OCI-LY3 (cell line): ENCODE results near the gene RBCK1.

ENCODE experiments used
- H2AFZ ChIP-seq: fragments of 200-600, 300-600 bp; shearing (Covaris generic); 2 replicates; pipeline ENCODE4 v1.6.0; 2014; ENCODE audit warnings: antibody characterized with exemption, low read depth, low read length
- H3K27ac ChIP-seq: fragments of 200-600, 300-600 bp; sonication (generic); 2 replicates; pipeline ENCODE4 v1.5.1; 2014; ENCODE audit warnings: mild to moderate bottlenecking, low read length, moderate library complexity, mixed read lengths
- H3K27me3 ChIP-seq: fragments of 200-600, 300-600 bp; sonication (generic); 2 replicates; pipeline ENCODE4 v1.6.1; 2014; ENCODE audit warnings: low read depth, low read length, mixed read lengths
- H3K36me3 ChIP-seq: fragments of 200-600, 300-600 bp; sonication (generic); replicated peaks from 2 replicates; pipeline ENCODE3; 2014; ENCODE audit warnings: low read depth, low read length, mixed read lengths
- H3K4me1 ChIP-seq: fragments of 300-600, 200-600 bp; sonication (generic); 2 replicates; pipeline ENCODE4 v1.6.1; 2014; ENCODE audit warnings: low read length, mixed read lengths
- H3K4me2 ChIP-seq: fragments of 200-600, 300-600 bp; sonication (generic); 2 replicates; pipeline ENCODE4 v1.6.1; 2014; ENCODE audit warnings: low read length, mixed read lengths
- H3K4me3 ChIP-seq: fragments of 300-600, 200-600 bp; sonication (generic); 2 replicates; pipeline ENCODE4 v1.5.1; 2014; ENCODE audit warnings: antibody characterized with exemption, mild to moderate bottlenecking, low read length, moderate library complexity
- H3K79me2 ChIP-seq: fragments of 300-600, 200-600 bp; shearing (Covaris generic); 2 replicates; pipeline ENCODE4 v1.6.1; 2014; ENCODE audit warnings: mild to moderate bottlenecking, low read length, mixed read lengths
- H3K9ac ChIP-seq: fragments of 300-600, 200-600 bp; shearing (Covaris generic); 2 replicates; pipeline ENCODE4 v1.6.0; 2014; ENCODE audit warnings: mild to moderate bottlenecking, low read length, moderate library complexity
- H3K9me3 ChIP-seq: fragments of 200-600, 300-600 bp; shearing (Covaris generic); 2 replicates; pipeline ENCODE4 v1.6.1; 2014; ENCODE audit warnings: low read length, mixed read lengths; ENCODE audit not compliant: insufficient read depth
- H4K20me1 ChIP-seq: fragments of 200-600, 300-600 bp; sonication (generic); 2 replicates; pipeline ENCODE4 v1.6.1; 2016; ENCODE audit warnings: low read length, mixed read lengths; ENCODE audit not compliant: insufficient read depth
- EZH2phosphoT487 ChIP-seq: fragments of 200-600 bp; shearing (Covaris generic); IDR thresholded peaks from 2 replicates; pipeline ENCODE4 v1.6.1; 2018; ENCODE audit warnings: antibody characterized with exemption, mixed run types, low read depth
- TF ChIP-seq, protein P1 (sequence below): fragments of 200-600, 300-600 bp; sonication (generic); IDR thresholded peaks from 2 replicates; pipeline ENCODE4 v1.5.1; 2014; ENCODE audit warnings: antibody characterized with exemption, low read length, low read depth

Gene RBCK1

DNA sequence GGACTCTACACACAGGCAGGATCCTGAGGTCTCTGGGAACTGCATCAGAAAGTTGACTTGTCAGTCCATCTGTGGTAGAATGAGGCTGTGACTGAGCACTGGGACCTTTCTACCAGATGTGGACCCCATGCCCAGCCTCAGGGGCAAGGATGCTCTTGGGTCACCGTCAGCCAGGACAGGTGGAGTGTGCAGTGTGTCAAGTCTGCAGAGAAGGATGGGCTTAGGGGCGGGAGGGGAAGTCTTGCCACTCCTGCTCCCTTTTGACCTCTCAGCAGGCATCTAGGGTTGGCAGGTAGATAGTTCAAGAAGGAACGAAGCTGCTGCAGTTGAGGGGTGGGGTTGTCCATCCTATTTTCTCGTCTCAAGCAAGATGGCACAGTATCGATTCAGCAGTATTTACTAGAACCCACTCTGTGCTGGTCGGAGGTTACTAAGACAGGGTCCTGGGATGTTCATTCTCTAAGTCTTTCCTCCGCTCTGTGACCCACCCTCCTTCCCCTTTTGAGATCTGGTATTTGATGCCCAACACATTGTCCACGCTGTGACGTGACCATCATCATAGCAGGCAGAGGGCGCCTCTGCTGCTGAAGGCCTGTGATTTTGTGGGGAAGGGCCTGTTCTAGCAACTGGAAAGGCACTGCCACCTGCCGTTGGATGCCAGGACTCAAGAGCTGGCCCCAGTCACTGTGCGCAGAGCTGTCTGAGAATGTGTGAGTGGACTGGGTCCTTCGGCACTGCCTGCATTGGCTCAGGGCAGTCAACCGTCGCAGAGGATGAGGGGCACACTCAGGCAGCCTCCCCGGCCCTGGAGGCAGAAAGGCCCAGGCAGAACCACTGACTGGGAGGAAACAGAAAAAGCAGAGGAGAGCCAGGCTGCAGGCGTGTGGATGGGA, 23.2 kb downstream of the RBCK1 start:
- Histone ChIP-seq H4K20me1 (no peaks in the 10 kb centered on the region), H3K79me2 (no peaks in the 10 kb centered on the region), H3K27me3 (no peaks in the 10 kb centered on the region), H3K27ac (no peak overlapping the region), H3K4me2 (no peak overlapping the region), H3K4me1 (peaks cover 14% of the 10 kb centered on the region), H3K9ac (no peak overlapping the region), H3K9me3 (no peaks in the 10 kb centered on the region), H2AFZ (no peak overlapping the region), H3K4me3 (no peak overlapping the region), H3K36me3 (peaks cover 50% of the 10 kb centered on the region)
- TF ChIP-seq, protein P1, sequence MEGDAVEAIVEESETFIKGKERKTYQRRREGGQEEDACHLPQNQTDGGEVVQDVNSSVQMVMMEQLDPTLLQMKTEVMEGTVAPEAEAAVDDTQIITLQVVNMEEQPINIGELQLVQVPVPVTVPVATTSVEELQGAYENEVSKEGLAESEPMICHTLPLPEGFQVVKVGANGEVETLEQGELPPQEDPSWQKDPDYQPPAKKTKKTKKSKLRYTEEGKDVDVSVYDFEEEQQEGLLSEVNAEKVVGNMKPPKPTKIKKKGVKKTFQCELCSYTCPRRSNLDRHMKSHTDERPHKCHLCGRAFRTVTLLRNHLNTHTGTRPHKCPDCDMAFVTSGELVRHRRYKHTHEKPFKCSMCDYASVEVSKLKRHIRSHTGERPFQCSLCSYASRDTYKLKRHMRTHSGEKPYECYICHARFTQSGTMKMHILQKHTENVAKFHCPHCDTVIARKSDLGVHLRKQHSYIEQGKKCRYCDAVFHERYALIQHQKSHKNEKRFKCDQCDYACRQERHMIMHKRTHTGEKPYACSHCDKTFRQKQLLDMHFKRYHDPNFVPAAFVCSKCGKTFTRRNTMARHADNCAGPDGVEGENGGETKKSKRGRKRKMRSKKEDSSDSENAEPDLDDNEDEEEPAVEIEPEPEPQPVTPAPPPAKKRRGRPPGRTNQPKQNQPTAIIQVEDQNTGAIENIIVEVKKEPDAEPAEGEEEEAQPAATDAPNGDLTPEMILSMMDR = peak; percentile 62
- no peak for TF ChIP-seq EZH2phosphoT487

DNA sequence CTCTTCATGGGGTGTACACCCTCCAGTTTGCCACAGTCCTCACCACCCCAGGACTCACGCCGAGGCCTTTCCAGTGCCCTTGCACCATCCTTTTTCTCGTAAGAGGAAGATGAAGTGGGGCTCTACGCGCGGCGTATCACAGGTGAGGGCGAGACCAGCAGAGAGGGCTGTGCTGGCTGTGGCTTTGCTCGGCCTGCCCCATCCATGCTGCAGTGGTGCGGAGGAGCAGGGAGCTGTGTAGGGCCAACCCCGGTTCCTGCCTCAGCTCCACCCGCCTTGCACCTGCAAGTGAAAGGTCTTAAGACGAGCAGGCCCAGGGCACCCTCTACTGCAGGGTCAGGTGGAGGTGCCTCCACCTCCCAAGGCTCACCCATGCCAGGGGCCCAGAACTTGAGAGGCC, 24.1 kb downstream of the RBCK1 start:
- Histone ChIP-seq H3K27ac (no peak overlapping the region), H3K4me3 (no peak overlapping the region), H3K27me3 (no peaks in the 10 kb centered on the region), H3K9ac (no peak overlapping the region), H3K79me2 (no peaks in the 10 kb centered on the region), H3K9me3 (no peaks in the 10 kb centered on the region), H3K4me1 (peaks cover 14% of the 10 kb centered on the region), H3K36me3 (peaks cover 53% of the 10 kb centered on the region), H4K20me1 (no peaks in the 10 kb centered on the region), H2AFZ (no peak overlapping the region), H3K4me2 (no peak overlapping the region)
- TF ChIP-seq EZH2phosphoT487 = no peak
- TF ChIP-seq, protein P1 = no peak

DNA sequence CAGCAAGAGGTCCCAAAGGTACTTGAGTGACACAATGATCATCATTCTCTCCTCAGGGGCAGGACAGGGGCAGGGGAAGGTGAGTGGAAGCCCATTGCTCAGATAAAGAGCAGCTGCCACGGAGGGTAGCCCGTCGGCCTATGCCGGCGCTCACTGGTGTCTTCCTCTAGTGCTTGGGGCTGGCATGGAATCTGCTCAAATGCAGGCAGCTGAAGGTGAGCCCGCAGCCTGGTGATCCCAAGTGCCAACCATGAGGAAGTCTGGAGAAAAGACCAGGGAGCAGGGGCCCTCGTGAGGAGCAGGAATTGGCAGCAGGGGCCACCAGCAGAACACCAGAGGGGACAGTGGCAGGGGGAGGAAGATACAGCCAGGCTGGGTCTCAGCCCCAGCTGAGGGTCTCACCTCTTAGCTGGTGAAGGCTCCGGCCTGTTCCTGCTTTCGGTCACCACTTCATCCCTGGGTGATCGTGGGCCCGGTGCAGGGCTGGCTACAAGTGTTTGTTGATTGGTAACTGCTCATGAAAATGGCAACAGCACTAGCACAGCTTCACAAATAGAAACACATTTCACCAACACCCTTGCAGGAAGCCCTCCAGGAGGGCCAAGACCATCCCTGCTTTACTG, 24.7 kb downstream of the RBCK1 start:
- Histone ChIP-seq H3K4me2 (no peak overlapping the region), H3K27ac (peak overlapping the region; percentile 64), H3K9me3 (no peaks in the 10 kb centered on the region), H2AFZ (no peak overlapping the region), H3K9ac (no peak overlapping the region), H3K79me2 (no peaks in the 10 kb centered on the region), H4K20me1 (no peaks in the 10 kb centered on the region), H3K36me3 (peaks cover 51% of the 10 kb centered on the region), H3K27me3 (no peaks in the 10 kb centered on the region), H3K4me3 (no peak overlapping the region), H3K4me1 (peaks cover 14% of the 10 kb centered on the region)
- TF ChIP-seq, protein P1 = no peak
- no peak for TF ChIP-seq EZH2phosphoT487

DNA sequence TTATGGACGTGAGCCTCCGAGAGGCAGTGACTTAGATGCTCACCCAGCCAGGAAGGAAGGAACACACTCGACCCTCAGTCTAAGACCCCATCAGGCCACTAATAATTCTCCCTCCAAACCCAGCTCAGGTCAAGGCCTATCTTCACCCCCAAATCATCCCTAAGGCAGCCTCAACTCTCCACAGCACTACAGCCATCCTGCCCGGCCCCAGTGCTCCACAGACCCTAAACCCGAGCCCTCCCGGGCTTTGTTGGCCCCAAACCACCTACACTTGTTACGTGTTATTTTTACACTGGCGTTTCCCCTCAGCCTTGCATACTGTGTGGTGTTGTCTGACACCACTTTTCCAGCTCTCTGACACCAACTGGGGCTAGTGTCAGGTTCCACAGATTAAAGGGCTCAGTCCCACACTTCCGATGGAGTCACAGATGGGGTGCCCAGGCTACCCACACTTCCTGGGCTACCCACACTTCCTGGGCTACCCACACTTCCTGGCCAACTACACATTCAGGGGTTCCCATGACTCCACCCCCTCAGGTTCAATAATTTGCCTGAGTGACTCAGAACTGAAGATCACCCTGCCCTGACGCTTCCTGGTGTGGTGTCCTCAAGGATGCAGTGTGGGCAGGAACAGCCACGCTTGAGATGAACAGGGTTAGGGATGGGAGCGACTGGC, 25.3 kb downstream of the RBCK1 start:
- no peaks in the 10 kb centered on the region for H3K9me3 ChIP-seq
- no peaks in the 10 kb centered on the region for H4K20me1 ChIP-seq
- H3K27me3 ChIP-seq = no peaks in the 10 kb centered on the region
- TF ChIP-seq, protein P1 = no peak
- no peak for TF ChIP-seq EZH2phosphoT487
- peaks cover 49% of the 10 kb centered on the region for H3K36me3 ChIP-seq
- peak overlapping the region; percentile 3; the same call in 1 of the 2 replicates for H3K9ac ChIP-seq
- H3K27ac ChIP-seq = peak overlapping the region; percentile 64
- peaks cover 14% of the 10 kb centered on the region for H3K4me1 ChIP-seq
- H3K4me3 ChIP-seq = no peak overlapping the region
- H3K79me2 ChIP-seq = no peaks in the 10 kb centered on the region
- peak overlapping the region; percentile 44 for H3K4me2 ChIP-seq
- H2AFZ ChIP-seq = no peak overlapping the region
